HG03469 (cell line): Measurements from ENCODE around the gene BMPR2.
"Not testable (repeated sequence)": the region's sequence is repeated elsewhere in the genome, so short reads cannot be mapped to it uniquely, and the experiment has no call there.

Source experiments
- ATAC-seq: cut with Tn5 transposase; IDR thresholded peaks from one replicate; pipeline ENCODE4 v1.9.1; 2021; ENCODE audit warnings: mild to moderate bottlenecking, moderate library complexity, moderate number of reproducible peaks; ENCODE audit not compliant: unreplicated experiment

The BMPR2 gene

DNA sequence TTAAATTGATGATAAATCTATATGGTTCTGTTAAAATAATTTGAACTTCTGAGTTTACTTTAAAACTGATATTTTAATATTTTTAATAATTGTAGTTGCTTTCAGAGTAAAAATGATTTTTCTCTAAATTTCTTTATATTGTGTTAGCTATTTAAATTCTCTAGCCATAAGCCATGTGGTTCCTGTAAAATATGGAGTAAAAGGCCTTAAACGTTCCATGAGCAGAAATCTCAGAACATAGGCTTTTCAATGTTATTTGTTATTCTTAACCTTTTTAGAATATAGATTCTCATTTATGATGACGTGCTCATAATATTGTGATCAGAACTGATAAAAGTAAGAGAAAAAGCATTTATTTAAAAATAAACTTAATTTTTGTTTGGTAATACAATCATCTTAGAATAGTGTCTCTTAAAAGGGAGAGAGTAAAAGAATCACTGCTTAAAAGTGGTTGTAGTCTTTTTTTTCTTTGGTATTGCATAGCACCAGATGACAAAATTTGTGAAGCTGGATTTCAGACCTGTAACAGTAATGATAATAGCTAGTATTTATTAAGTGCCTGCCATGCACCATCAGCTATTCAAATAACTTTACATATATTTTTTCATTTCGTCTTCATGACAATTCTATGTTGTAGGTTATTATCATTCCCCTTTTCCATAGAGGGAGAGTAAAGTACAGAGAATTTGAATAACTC is 2.7 kb downstream of the BMPR2 start:
- ATAC-seq: no peak

DNA sequence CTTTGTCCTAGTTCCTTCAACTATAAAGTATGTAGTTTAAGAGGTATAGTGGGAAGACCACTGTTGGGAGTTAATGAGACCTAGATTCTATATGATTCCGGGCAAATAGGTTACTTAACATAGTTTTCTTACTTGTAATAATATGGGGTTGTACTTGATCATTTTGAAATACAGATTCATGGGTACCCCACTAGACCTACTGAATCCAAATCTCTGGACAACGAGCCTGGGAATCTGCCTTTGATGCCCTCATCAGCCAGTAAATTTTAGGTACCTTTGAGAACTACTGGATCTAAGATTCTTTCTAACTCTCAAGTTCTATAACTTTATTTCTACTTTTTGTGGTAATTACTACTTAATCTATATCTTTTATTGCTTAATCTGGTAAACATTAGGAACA is 6.6 kb downstream of the BMPR2 start:
- ATAC-seq: no peak

DNA sequence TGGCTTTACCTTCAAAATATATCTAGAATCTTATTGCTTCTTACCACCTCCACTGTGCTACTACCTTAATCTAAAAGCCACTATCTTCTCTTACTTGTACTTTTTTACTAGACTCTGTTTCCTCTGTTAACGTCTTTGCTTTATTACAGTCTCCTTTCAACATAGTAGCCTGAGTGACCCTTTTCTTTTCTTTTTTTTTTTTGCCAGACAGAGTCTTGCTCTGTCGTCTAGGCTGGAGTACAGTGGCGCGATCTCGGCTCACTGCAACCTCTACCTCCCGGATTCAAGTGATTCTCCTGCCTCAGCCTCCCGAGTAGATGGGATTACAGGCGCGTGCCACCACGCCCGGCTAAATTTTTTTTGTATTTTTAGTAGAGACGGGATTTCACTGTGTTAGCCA is 10.4 kb downstream of the BMPR2 start:
- not testable (repeated sequence) for ATAC-seq

DNA sequence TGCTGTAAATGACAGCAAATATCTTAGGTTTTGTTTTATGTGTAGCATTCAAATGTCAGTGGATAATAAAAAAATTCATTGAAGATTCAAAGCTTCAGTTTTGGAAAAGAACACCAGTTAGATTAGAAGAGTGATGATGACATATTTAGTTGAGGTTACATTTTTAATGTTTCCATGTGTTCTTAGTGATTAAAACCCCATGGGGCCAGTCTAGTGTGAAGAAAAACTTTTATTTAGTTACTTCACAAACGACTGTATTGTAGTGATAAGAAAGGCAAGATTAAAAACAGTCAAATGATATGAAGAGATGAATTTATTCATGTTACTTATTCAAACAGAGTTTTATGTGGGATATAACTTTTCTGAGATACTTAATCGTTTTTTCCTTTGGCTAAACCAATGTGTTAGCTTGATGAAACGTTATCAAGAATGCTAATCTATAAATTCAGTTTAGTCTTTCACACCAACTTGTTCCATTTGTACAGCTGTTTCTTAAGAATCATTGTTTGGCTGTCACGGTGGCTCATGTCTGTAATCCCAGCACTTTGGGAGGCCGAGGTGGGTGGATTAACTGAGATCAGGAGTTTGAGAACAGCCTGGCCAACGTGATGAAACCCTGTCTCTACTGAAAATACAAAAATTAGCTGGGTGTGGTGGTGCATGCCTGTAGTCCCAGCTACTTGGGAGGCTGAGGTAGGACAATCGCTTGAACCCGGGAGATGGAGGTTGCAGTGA is 11.6 kb downstream of the BMPR2 start:
- ATAC-seq: no peak

DNA sequence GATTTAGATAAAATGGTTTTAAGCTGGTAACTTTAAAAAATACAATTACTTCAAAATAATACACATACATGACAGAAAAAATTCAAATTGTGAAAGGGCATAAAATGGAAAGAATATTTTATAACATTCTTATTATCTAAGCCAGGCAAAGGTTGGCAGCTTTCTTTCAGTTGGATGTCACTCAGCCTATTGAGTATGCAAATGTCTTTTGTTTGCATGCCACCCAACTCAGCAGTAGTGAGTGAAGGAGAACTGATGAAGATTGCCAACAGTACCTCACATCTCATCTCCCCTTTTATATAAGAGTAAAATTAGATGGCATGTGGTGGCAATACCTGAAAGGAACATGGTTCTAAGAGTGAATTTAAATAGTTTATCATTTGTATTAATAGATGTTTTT is 24.8 kb downstream of the BMPR2 start:
- ATAC-seq: no peak

DNA sequence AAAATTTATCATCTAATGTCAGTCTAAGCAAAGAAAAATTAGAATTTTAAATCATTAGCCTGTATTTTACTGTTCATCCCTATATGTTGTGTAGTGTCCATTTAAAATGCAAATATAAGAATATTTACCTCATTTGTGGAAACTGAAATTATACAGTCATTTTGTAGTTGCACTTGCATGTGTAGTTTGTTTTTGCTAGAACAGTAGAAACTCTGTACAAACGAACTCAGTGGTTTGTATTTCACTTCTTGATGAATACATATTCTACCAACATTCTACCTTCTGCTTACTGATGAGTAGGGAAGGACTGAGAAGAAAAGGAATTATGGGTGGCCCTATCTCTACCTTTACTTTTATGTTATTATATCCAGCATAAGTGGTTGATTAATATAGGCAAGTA is 29.7 kb downstream of the BMPR2 start:
- no peak for ATAC-seq

DNA sequence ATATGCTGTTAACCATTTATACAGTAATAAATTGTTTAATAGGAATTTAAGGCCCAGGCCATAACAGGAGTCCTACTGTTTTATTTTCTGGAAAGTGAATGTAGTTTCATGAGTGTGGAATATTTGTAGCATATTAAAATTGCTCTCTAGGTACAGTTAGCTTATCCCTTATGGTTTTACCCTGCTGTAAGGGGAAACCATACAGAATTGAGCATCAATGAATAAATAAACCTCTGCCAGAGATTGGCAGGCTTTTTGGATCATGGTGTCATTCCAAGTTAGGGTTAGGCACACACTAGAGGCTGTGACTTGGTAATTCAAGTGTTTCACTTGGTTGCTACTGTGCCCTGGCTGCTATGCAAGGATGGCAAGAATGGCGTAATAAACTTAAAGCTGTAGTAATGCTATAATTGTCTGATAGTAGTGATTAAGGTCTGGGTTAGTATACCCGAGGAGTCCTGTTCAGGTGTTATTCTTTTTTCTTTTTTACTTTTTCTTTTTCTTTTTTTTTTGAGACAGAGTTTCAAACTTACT is 30.4 kb downstream of the BMPR2 start:
- no peak for ATAC-seq

DNA sequence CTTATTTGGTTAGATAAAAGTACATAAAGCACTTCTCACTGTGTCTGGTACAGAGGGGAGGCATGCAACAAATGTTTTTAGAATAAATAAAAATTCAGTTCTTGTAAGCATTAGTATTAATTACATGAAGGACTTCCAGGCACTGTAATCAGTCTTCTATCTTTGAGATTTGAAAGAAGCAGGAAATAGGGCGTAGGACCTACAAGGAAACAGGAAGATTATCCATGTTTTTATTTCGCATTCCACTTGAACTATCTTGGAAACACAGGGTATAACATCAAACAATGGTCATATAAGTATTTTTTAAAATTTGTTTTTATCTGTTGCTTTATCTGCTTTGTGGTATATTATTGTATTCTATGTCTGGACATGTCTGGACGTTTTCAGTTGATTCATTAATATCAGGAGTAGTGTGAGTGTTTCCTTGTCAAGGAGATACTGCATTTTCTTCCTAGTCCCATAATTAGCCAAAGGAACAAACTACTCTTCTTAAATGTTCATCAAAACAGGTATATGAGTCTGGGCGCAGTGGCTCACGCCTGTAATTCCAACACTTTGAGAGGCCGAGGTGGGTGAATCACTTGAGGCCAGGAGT is 32.5 kb downstream of the BMPR2 start:
- no peak for ATAC-seq

DNA sequence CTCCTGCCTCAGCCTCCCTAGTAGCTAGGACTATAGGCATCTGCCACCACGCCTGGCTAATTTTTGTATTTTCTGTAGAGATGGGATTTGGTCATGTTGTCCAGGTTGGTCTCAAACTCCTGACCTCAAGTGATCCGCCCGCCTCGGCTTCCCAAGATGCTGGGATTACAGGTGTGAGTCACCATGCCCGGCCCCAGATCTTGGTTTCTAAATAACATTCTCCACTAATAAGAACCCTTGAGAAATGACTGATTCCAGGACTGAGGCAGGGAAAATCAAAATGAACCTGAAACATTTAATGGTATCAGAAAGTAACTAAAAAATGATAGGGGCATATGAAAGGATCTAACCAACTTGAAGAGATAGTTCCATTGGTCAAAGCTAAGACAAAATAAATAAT is 34.0 kb downstream of the BMPR2 start:
- ATAC-seq: no peak

DNA sequence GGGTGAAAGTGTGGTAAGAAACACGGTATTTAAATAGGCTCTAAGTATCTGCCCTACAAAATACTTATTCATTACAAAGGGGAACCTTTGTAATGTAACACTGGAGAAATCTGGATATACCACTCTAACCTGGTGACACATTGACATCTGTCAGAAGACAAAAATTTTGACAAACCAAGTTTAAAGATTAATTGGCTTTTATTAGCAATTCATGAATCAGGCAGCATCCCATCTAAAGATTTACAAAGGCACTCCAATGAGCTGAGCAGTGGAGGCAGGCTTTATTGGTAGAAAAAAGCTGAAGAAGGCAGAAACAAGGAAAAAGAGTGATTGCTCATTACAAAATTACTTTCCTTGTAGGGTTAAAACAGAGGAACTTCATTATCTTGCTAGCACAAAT is 35.0 kb downstream of the BMPR2 start:
- ATAC-seq: no peak

DNA sequence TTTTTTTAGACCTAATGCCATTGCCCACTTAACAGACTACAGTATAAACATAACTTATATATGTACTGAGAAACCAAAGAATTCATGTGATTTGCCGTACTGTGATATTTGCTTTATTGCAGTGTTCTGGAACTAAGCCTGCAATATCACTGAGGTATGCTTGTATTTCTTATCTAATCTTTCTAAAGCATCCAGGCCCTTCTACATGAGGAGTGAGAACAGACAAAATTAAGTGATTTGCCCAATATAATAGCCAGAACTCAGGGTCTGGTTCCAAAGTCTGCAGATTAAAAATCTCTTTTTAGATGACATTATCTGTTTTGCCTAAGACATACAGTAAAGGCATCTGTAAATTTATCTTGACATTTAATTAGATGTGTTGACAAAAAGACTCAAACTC is 41.9 kb downstream of the BMPR2 start:
- no peak for ATAC-seq

DNA sequence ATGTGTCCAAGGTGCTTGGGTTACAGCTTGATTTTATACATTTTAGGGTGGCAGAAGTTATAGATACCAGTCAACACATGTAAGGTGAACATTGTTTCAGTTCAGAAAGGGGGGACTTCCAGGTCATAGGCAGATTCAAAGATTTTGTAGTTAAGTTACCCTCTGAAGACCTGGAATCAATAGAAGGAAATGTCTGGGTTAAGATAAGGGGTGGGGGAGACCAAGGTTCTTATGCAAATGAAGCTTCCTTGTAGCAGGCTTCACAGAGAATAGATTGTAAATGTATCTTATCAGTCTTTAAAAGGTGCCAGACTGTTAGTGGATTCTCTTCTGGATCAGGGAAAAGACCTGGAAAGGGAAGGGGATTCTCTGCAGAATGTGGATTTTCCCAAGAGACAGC is 42.4 kb downstream of the BMPR2 start:
- ATAC-seq: no peak

DNA sequence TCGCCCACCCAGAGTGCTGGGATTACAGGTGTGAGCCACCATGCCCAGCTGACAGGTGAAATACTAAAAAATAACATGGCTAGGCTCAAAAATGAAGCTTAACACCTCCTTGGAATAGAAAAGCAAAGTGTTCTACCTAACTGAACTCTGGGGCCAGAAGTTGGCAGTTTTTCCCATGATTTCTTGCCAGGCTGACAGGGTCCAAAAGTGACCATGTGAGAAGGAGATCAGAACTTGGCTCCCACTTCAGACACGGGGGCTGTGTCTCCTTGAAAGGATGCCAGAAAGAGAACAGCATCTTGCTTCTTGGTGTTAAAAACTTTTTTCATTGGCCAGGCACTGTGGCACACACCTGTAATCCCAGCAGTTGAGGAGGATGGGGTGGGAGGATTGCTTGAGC is 47.0 kb downstream of the BMPR2 start:
- no peak for ATAC-seq

DNA sequence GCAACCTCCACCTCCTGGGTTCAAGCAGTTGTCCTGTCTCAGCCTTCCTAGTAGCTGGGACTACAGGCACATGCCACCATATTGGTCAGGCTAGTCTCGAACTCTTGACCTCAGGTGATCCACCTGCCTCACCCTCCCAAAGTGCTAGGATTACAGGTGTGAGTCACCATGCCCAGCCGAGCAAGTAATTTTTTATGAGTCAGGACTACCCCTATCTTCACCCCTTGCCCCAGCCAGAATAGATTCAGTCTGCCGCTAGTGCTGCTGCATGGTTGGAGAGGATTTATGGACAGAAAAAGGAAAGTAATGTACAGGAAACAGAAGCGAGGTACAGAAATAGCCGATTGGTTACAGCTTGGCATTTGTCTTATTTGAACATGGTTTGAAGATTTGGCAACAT is 48.9 kb downstream of the BMPR2 start:
- no peak for ATAC-seq

DNA sequence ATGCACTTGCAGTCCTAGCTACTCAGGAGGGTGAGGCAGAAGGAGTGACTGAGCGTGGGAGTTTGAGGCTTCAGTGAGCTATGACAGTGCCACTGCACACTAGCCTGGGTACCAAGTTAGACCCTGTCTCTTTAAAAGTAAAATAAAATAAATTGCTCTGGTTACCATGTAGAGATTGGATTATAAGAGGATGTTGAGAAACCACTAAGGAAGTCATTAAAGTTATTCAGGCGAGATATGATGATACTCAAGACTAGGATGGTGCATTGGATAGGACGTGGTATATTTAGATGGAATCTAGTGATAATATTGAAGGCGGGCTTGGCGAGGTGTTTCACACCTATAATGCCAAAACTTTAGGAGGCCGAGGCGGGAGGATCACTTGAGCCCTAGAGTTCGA is 50.6 kb downstream of the BMPR2 start:
- no peak for ATAC-seq

DNA sequence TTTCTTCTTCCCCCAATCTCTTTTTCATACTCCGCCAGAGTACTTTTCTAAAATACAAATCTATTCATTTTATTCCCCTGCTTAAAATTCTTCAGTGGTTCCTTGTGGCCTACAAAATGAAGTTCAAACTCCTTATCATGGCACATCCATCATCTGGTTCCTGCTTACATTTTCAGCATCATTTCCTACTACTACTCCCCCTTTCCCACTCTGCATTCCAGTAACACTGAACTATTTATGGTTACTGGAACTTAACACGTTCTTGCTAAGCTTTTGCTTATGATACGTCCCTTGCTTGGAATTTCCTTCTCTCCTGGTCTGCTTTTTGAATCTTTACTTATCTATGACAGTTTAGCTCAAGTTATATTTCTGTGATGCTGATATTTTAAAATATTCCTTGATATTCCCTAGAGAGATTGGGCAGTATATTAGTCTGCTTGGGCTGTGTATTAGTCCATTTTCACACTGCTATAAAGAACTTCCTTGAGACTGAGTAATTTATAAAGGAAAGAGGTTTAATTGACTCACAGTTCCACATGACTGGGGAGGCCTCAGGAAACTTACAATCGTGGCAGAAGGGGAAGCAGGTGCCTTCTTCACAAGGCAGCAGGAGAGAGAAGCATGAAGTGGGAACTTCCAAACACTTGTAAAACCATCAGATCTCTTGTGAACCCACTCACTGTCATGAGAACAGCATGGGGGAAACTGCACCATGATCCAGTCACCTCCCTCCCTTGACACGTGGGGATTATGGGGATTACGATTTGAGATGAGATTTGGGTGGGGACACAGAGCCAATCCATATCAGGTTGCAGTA is 53.2 kb downstream of the BMPR2 start:
- no peak for ATAC-seq

DNA sequence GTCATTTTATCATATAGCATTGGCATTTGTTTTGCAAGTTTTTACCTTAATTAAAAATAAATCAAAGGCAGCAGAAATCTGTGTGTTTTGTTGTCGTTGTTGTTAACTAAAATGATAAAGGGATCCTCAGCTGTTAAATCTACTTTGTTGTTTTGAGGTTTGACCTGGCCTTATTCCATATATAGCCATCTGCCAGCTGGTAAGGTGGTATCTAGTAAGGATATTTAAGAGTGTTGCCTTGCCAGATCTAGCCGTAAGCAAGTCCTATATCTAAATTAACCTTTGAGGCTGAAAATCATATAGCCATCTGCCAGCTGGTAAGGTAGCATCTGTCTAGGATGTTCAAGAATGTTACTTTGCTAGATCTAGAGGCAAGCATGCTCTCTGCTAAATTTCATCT is 56.6 kb downstream of the BMPR2 start:
- ATAC-seq: no peak

DNA sequence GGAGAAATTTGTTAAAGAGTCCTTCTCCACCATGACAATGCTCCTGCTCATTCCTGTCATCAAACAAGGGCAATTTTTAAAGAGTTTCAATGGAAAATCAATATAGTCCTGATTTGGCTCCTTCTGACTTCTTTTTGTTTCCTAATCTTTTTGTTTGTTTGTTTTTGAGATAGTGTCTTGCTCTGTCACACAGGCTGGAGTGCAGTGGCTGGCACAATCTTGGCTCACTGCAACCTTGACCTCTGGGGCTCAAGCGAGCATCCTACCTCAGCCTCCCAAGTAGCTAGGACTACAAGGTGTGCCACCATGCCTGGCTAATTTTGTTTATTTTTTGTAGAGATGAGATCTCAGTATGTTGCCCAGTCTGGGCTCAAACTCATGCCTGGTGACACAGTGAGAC is 58.3 kb downstream of the BMPR2 start:
- ATAC-seq: no peak

DNA sequence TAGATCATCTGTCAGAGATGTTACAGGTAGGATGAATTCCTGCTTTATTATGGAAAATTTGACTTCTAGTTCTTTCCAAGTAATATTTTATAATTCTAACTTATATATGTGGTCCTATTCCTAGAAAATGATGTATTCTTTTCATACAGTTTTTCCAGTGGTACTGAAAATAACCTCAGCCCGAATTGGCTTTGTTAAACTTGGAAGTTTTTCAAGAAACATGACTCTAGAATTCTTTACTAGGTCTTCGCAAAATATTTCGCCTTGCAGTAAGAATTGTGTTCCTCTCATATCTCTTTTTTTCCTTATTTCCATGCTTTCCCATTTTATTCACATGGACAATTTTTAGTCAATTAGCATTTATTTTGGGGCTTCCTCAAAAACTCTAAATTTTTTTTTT is 60.5 kb downstream of the BMPR2 start:
- ATAC-seq: no peak

DNA sequence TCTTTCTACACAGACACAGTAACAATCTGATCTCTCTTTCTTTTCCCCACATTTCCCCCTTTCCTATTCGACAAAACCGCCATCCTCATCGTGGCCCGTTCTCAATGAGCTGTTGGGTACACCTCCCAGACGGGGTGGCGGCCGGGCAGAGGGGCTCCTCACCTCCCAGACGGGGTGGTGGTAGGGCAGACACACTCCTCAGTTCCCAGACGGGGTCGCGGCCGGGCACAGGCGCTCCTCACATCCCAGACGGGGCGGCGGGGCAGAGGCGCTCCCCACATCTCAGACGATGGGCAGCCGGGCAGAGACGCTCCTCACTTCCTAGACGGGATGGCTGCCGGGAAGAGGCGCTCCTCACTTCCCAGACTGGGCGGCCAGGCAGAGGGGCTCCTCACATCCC is 64.0 kb downstream of the BMPR2 start:
- ATAC-seq: not testable (repeated sequence)

DNA sequence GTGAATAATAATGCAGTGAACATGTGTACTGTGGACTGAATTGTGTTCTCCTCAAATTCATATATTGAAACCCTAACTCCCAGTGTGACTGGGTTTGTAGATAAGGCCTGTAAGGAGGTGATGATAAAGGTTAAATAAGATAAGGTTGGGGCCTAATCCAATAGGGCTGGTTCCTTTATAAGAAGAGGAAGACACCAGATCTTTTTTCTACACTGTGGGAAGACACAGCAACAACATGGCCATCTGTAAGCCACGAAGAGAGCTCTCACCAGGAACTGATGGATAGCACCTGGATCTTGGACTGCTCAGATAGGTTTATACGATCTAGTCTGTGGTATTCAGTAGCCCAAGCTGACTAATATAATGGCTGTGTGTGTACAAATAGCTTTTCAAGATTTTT is 66.8 kb downstream of the BMPR2 start:
- no peak for ATAC-seq
